ENCODE data around the gene HIVEP1.

The HIVEP1 gene

DNA sequence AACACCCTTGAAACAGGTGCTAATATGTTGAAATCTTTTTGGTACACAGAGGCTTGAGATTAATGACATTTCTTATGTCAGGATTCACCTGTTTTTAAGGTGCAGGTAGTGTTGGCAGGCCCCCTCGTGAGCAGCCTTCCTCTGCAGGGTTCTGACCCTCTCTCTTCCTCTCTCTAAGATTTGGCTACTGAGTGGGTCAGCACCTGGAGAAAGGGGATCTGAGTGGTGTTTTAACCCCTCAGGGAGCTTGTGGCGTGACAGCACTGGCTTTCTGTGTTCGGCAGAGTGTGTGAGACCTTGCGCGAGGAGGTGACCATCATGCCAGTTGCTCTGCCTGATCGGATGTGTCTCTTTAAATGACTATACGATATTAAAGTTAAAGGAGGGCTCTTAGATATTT lies 37.1 kb downstream of the HIVEP1 start:
- H3K4me3 ChIP-seq (ENCODE audit: low read depth, low read length): no peak overlapping the region
- TF ChIP-seq, protein P1, sequence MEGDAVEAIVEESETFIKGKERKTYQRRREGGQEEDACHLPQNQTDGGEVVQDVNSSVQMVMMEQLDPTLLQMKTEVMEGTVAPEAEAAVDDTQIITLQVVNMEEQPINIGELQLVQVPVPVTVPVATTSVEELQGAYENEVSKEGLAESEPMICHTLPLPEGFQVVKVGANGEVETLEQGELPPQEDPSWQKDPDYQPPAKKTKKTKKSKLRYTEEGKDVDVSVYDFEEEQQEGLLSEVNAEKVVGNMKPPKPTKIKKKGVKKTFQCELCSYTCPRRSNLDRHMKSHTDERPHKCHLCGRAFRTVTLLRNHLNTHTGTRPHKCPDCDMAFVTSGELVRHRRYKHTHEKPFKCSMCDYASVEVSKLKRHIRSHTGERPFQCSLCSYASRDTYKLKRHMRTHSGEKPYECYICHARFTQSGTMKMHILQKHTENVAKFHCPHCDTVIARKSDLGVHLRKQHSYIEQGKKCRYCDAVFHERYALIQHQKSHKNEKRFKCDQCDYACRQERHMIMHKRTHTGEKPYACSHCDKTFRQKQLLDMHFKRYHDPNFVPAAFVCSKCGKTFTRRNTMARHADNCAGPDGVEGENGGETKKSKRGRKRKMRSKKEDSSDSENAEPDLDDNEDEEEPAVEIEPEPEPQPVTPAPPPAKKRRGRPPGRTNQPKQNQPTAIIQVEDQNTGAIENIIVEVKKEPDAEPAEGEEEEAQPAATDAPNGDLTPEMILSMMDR (IDR thresholded peaks at IDR 0.05; ENCODE audit: low read depth, low read length): no peak

DNA sequence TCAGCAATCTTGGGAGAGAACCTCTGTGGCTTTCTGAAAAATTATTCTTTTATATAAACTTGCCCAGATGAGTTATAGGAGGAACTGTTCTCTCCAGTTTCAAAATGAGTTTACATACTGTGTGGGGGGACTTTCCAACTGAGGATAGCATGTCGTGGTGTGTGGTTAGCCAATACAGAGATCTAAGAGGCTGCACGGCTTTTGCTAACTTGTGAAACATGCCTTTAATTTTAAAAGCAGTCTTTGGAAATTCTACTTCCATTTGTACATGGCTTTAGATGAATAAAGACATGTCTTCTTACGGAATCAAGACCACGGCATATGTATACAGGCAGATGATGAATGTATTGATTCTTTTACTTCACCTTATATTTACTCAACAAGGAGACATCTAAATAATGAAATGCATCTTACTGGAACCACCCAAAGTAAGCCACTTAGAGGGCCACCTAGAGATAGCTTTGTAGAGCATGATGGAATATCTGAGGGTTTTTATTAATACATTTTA lies 39.8 kb downstream of the HIVEP1 start:
- no peak overlapping the region for H3K4me3 ChIP-seq (ENCODE audit: low read depth, low read length)
- TF ChIP-seq, protein P1 (IDR thresholded peaks at IDR 0.05; ENCODE audit: low read depth, low read length): no peak

DNA sequence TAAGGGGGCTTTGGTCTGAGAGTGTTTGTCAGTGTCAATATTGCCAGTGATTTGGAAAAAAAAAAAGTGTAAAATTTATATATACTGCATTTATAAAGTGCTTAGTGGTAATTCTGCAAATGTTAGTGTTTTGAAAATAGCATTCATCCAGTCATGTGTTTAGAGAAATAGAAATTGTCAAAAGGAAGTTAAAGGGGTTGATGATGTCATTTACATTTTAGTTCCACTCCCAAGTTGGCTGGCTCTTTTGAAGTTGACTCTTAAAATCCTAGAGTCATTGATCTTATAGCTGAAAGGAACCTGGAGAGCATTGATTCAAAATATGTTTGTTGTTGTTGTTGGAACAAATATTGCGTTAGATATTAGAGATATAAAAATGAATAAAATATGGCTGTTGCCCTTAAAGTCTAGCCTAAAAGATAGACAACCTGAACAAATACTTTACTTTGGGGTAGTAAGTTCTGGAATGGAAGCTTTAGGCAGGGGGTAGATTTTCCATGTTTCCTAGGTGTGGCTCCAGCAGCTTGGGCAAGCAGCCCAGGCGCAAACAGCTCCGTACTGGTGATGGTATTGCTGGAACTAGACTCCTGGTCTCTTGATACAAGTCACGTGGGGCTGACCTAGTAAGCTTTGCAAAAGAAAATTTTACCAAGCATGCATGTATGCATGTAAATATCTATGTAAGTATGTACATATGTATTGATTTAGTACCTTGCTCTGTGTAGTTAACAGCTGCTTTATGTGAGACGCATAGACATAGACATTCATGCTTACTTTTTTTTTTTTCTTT lies 46.3 kb downstream of the HIVEP1 start:
- TF ChIP-seq, protein P1 (IDR thresholded peaks at IDR 0.05; ENCODE audit: low read depth, low read length): no peak
- H3K4me3 ChIP-seq (ENCODE audit: low read depth, low read length): no peak overlapping the region

DNA sequence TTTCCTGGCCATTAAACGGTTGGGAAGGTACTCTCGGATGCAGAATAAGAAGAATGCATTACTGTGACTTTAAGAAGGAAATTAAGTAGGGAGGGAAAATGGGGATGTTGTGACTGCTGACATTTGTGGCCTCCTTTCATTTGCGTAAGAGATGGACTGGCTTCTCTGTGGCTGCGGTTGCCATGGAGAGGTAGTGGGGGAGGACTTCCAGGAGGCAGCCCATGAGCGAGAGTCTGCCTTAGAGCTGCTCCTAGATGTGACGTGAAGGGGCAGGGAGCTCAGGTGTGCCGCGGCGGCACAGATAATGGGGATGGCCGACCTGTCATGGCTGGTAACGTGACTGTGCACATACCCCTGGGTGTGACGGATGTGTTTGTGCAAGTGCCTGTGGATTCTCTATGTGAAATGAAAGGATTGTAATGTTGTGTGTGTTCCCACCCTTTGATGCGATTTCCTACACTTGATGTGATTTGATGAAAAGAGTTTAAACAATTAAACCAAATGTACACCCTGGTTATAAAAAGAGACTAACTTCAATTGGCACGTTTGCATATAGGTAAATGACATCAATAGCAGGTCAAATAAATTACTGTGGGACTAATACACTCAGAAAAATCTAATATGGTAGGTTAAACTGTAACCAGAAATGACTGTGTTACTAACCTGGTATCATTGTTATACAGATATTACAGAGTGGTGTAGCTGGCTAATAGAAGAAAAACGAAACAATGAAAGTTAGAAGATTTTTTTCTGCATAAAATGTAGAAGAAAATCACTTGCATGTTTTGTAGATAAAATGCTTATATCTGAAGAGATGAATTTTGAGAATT lies 48.9 kb downstream of the HIVEP1 start:
- H3K4me3 ChIP-seq (ENCODE audit: low read depth, low read length): no peak overlapping the region
- TF ChIP-seq, protein P1 (IDR thresholded peaks at IDR 0.05; ENCODE audit: low read depth, low read length): no peak

DNA sequence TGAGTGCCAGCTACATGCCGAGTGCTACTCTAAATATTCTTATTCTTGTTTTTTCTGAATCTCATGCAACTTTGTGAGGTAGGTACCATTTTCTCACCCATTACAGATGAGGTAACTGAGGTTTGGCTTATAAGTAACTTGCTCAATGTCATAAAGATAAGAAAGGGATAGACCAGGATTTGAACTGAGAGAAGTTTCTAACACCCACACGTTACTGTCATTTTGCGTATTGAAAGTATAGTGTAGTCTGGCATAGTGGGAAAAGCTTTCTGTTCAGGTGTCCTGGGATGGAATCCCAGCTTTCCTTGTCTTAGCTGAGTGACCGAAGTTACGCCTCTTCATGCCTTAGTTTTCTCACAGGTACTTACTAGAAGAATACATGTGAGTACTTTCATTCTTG lies 50.5 kb downstream of the HIVEP1 start:
- TF ChIP-seq, protein P1 (IDR thresholded peaks at IDR 0.05; ENCODE audit: low read depth, low read length): no peak
- H3K4me3 ChIP-seq (ENCODE audit: low read depth, low read length): no peak overlapping the region

DNA sequence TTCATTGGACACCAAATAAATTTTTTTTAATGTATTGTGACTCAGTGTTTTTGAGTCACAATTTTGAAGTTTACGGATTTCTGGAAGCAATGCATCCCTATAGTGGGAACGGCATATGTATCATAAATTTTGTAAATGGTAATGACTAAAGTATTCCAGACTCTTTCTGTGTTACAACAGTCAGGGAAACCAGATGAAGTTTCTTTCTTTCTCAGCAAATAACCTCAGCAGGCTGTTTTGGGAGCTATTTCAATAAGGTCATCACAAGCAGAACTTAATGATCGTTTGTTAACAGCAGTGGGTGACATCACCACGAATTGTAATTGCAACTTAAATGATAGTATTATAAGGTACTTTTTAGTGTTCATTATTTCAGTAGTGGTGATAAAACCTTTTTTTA lies 52.0 kb downstream of the HIVEP1 start:
- no peak overlapping the region for H3K4me3 ChIP-seq (ENCODE audit: low read depth, low read length)
- TF ChIP-seq, protein P1 (IDR thresholded peaks at IDR 0.05; ENCODE audit: low read depth, low read length): no peak

Measured in WI38 (cell line).